ENCODE results near the gene LMTK3.

Gene LMTK3

DNA sequence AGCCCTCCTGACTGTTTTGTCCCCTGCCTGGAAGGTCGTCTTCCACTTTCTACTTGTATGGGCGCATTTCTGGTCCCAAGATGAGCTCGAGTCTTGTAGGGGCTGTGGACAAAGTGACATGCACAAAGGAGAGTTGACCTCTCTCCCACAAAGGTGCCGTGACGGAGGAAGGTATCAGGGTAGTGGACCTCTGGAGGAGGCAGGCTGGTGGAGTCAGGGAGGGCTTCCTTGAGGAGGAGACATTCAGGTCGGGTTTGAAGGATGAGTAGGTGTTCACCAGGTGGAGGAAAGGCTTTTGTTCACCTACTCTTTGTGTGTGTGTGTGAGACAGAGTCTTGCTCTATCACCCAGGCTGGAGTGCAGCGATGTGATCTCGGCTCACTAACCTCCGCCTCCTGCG, 40.8 kb downstream of the LMTK3 start:
- no peak for DNase-seq (ENCODE audit: low read depth, low spot score)

DNA sequence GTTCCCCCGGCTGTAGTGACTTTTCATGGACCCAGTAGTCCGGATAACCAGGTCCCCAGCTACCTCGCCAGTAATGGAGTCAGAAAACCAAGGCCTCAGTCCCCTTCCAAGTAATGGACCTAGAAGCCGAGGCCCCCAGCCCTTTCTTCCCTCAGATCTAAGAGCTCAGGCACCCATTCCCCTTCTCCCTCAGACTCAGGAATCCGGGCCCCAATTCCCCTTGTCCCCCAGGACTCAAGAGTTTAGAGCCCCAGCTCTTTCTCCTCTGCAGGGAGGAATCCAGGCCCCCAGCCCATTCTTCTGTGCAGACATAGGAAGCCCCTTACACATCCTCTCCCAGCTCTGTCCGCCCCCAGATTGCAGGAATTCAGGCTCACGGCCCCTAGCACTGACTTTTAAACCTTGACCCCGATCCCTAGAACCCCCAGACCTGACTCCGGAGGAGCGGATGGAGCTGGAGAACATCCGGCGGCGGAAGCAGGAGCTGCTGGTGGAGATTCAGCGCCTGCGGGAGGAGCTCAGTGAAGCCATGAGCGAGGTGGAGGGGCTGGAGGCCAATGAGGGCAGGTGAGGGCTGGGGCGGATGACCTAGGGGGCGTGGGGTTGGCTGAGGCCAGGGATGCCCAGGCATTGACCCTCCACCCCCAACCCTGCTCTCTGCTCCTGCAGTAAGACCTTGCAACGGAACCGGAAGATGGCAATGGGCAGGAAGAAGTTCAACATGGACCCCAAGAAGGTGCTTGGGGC, 41.5 kb downstream of the LMTK3 start:
- DNase-seq (ENCODE audit: low read depth, low spot score) = no peak

DNA sequence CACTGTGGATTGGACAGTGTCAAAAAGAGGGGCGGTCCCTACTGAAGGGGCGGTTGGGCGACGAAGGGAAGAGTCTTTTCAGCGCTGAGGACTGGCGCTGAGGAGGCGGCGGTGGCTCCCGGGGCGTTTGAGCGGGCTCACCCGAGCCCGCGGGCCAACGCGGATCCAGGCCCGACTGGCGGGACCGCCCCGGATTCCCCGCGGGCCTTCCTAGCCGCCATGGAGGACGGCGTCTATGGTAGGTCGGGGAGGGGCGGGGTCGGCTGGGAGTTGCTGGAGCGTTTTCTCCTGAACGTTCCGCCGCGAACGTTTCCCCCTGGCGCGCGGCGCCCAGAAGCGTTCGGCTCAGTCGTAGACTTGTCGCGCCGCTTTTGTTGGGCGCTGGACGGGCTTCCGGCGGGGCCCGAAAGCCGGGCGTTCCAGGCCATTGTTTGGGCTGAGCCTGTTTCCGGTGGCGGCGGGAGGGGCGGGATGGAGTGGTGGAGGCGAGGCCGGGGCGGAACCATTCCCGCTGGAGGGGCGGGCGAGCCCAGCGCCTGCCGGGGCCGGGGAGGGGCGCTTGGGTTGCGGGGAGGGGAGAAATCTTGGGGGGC, 42.2 kb downstream of the LMTK3 start, which contains the start of gene CYTH2:
TSS of gene CYTH2 (plus strand) at position 81 of the 593 bp plus-strand sequence. CDS start at position 220, 139 bp downstream.
- DNase-seq (ENCODE audit: low read depth, low spot score) = peak; percentile 40

DNA sequence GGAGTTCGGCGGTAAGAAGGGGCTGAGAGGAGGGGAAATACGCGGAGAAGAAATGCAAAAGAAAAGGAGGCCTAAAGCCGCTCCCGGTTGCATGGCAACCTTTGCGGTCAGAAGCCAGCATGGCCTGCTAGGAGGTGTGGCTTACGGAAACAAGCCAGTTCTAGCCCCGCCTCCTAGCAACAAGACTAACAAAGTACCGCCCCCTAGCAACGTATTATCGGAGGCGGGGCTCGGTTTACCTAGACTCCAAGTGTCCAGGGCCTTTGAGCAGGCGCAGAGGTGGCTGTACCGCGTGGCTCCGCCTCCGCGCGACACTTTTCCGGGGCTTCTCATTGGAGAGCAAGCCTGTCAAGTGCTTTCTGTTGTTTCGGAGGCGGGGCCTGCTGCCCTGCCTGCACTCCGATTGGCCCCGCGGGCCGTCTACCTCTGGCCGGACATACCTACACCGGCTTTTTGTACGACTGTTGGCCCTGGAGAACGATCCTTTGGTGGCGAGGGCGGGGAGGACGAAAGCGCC, 42.8 kb downstream of the LMTK3 start:
- peak; percentile 100 for DNase-seq (ENCODE audit: low read depth, low spot score)

DNA sequence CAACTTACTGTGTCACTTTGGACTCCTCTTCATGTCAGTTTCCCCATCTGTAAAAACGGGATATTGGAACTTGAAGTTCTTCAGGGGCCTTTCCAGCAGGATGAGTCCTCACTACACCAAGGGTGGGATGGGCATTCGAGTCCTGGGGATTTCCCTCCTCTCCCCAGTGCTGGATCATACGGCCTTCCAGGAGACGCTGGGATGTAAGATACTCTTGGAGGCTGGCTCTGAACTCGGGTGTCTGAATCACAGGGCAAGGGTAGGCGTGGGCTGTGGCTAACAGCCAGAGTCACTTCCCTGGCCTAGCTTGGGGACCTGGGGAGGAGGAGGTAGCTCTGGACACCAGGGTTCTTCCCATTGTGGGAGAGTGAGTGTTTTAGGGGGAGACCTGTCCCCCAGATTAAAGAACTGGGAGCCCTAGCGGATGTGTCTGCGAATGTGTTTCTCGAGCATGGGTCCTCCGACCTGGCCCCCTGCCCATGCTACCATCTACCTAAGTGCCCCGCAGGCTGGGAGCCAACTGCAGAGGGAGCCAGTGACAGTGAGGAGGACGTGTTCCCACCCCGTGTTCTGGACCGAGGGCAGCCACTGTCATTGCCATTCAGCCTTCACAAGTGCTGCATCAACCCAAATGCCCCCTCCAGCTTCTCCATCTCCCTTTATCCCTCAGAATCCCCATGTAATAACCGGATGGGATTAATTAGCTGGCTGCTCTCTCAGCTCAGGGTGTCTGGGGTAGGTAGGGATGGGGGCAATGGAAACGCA, 44.9 kb downstream of the LMTK3 start:
- no peak for DNase-seq (ENCODE audit: low read depth, low spot score)

DNA sequence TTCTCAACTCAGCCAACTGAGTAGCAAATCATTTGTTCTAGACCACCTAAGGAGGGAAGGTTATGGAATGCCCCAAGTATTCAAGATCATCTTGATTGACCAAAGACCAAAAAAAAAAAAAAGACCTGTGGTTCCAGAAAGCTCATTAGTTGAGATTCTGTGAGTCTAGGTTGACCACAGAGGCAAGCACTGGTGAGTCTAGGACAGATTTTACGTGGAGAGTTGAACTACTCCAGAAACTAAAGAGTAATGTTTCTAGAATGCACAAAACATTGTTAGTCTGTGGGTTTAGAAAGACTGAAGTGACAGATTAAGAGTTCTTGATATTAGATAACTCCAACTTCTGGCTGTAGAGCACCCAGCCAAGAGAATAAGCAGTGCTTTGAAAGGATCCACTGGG, 46.4 kb downstream of the LMTK3 start:
- no peak for DNase-seq (ENCODE audit: low read depth, low spot score)

DNA sequence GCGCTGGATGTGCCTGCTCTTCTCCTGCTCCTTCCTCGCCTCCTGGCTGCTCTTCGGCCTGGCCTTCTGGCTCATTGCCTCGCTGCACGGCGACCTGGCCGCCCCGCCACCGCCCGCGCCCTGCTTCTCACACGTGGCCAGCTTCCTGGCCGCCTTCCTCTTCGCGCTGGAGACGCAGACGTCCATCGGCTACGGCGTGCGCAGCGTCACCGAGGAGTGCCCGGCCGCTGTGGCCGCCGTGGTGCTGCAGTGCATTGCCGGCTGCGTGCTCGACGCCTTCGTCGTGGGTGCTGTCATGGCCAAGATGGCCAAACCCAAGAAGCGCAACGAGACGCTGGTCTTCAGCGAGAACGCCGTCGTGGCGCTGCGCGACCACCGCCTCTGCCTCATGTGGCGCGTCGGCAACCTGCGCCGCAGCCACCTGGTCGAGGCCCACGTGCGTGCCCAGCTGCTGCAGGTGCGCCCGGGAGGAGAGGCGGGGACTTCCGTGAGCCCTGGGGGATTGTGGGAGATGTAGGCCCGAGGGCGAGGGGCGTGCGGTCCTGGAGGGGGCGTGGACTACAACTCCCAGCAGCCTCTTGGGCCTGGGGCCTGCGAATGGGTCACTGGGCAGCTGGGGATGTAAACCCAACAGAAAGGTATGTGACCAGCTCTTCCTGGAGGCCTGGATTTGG, 49.5 kb downstream of the LMTK3 start:
- DNase-seq (ENCODE audit: low read depth, low spot score) = no peak

DNA sequence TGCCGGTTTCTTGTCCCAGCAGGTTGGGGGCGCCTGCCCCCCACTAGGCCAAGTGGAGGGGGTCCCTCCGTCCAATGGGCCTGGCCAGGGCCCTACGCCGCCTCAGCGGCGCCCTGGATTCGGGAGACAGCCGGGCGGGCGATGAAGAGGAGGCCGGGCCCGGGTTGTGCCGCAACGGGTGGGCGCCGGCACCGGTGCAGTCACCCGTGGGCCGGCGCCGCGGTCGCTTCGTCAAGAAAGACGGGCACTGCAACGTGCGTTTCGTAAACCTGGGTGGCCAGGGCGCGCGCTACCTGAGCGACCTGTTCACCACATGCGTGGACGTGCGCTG, 50.0 kb downstream of the LMTK3 start:
- no peak for DNase-seq (ENCODE audit: low read depth, low spot score)

DNA sequence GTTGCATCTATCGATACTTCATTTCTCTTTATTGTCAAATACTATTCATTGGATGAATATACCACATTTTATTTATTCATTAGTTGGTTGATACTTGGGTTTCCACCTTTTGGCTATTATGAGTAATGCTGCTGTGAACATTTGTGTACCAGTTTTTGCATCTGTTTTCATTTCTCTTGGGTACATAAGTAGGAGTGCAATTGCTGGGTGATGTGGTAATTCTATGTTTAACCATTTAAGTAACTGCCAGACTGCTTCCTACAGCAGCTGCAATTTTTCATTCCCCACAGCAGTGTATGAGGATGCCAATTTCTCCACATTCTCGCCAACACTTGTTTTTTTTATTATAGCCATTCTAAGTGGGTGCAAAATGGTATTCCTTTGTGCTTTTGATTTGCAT, 53.6 kb downstream of the LMTK3 start:
- no peak for DNase-seq (ENCODE audit: low read depth, low spot score)

DNA sequence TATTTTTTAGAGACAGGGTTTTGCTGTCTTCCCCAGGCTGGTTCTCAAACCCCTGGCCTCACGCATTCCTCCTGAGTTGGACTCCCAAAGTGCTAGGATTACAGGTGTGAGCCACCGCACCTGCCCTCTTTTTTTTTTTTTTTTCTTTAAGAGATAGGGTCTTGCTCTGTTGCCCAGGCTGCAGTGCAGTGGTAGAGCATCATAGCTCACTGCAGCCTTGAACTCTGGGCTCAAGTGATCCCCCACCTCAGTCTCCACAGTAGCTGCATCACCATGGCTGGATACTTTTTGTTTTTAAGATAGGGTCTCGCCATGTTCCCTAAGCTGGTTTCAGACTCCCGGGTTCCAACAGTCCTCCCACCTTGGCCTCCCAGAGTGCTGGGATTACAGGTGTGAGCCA, 54.8 kb downstream of the LMTK3 start:
- no peak for DNase-seq (ENCODE audit: low read depth, low spot score)

DNA sequence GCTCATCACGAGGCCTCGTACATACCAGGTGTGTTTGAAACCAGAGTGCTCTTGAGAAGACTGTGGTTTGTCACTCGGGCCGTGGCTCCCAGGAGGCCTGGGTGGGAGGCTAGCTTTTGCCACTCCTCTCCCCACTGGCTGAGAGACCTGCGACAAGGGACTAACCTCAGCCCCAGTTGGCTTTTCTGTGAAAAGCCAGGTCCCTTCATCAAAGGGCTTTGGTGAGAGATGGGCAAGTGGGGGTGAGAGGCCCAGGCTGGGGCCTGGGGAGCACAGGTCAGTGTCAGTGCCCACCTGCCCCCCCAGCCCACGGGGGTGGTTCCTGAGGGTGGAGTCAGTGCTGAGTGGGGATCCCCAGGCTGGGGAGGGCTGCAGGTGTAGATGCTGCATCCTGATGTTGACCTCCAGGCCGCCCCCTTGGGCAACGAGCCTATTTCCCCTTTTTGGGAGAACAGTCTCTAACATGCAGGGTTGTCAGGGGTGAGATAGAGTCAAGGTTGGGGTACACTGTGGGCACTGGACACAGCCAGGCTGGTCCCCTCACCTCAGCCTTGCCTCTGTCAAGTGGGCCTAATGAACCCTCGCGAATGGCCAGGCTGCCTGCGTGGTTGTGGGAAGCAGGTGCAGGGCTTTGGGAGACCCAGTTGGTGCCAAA, 55.6 kb downstream of the LMTK3 start:
- DNase-seq (ENCODE audit: low read depth, low spot score) = no peak

DNA sequence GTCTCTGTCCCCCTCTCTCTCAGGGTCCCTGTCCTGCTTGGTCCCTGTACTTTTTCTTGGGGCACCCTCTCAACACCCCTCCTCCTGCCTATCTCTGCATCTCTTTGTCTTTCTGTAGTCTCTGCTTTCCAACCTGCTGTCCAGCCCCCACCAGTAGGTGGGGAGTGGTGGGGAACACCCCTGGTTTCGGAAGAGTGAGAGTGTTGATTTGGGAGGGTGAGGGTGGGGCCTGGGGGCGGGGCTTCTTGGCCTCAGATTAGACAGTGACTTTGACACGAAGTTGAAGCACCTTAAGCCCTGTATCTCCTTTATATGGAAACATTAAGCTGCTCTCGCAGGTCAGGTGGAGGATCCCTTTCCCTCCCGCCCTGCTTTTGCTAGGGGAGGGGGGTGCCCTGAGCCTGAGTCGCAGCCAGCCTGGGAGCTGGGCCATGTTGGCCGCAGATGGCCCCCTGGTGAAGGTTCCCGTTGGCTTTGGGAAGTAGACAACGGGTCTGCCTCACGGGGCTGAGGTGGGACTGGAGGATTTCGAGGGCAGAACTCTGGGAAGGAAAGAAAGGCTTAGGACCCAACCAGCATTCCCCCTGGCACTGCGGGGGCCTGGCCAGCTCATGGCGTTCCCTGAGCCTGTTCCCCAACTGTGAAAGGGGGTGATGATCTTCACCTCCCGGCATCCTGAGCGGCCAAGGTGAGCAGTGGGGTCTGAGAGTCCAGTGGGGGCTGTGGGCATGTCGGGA, 56.3 kb downstream of the LMTK3 start, which contains the start of gene KCNJ14:
TSS of gene KCNJ14 (plus strand) at position 404 of the 737 bp plus-strand sequence. CDS start 6,151 bp downstream, outside the sequence.
- no peak for DNase-seq (ENCODE audit: low read depth, low spot score)

DNA sequence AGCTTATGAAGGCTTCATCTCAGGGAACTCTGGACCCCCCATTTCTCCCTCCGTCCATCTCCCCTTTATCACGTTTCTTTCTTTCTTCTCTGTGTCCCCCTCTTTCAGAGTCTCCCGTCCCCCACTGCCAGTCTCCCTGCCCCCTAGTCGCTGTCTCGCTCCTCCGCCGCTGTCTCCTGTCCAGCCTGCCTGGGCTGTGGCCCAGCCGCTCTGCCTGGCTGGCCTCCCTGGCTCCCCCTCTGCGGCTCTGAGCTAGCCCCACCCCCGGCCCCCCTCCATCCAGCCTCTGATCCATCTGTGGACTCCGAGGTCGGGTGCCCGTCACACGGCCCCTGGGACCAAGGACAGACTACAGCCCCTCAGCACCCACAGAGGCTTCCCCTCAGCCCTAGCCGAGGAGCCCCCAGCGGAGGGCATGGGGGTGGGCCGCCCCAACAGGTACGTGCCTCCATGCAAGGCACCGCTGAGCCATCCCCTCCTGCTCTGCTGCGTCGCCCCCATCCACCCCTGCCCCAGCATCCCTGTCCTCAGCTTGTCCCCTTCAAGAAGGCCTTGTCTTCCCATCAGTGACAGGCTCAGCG, 57.4 kb downstream of the LMTK3 start:
- no peak for DNase-seq (ENCODE audit: low read depth, low spot score)

DNA sequence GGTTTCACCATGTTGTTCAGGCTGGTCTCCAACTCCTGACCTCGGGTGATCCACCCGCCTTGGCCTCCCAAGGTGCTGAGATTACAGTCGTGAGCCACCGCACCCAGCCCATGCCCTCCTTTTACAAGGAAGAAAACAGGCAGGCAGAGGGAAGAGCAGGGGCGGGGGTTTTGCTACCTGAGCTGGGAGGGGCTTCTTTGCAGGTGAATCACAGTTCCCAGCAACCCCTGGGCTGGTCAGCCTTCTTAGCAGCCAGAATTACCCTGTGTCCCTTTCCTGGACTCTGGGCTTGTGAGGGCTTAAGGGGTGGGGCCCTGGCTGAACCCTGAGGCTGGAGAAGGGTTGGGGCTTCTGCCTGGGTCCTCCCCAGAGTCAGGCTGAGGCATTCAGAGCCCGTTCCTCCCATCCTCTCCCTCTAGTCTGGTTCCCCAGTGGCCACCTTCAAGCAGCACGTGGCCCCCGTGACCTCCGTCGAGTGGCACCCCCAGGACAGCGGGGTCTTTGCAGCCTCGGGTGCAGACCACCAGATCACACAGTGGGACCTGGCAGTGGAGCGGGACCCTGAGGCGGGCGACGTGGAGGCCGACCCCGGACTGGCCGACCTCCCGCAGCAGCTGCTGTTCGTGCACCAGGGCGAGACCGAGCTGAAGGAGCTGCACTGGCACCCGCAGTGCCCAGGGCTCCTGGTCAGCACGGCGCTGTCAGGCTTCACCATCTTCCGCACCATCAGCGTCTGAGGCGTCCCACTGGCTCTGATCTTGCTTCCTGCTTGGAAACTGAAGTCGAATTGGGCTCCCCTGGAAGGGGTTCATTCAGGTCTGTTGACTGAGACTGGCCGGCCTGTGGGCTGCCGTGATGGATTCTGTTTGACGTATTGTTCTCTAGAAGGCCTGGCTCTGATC, 59.1 kb downstream of the LMTK3 start:
- no peak for DNase-seq (ENCODE audit: low read depth, low spot score)

DNA sequence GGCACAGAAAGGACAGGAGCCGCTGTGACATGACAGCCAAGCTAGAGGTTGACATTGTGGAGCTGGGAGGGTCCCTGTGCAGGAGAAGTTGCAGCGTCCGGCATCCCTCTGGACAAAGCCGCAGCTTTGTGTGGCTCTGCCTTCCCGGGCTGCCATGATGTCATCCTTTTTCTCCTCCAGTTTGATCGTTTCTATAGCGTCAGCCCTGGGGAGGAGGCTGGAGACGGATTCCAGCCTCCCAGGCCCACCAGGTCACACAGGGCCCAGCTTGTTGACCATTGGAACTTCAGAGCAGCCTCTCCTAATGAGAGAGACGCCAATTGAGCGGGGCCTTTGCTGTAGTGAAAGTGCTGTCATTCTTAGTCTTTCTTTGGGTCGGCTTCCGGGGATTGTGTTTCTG, 60.0 kb downstream of the LMTK3 start:
- DNase-seq (ENCODE audit: low read depth, low spot score) = no peak

DNA sequence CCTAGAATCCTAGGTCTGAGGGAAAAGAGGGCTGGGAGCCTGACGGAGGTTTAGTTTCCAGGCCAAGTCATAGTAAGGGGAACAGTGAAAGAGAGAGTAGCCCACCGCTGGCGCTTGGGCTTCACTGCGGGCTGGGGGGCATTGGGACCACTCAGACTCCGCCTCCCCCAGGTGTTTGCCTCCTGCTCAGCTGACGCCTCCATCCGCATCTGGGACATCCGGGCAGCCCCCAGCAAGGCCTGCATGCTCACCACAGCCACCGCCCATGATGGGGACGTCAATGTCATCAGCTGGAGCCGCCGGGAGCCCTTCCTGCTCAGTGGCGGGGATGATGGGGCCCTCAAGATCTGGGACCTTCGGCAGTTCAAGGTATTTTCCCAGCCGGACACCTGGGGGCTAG, 60.8 kb downstream of the LMTK3 start:
- DNase-seq (ENCODE audit: low read depth, low spot score) = no peak

DNA sequence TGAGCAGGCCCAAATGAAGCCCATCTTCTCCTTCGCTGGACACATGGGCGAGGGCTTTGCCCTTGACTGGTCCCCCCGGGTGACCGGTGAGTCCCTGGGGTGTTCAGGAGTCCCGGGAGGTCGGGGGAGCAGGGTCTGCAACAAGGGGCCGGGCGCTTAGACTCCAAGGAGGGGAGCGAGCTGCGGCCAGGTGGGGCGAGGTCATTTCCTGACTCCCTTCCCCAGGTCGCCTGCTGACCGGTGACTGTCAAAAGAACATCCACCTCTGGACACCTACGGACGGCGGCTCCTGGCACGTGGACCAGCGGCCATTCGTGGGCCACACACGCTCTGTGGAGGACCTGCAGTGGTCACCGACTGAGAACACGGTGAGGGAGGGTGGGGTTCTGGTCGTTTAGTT, 61.2 kb downstream of the LMTK3 start:
- DNase-seq (ENCODE audit: low read depth, low spot score) = no peak

DNA sequence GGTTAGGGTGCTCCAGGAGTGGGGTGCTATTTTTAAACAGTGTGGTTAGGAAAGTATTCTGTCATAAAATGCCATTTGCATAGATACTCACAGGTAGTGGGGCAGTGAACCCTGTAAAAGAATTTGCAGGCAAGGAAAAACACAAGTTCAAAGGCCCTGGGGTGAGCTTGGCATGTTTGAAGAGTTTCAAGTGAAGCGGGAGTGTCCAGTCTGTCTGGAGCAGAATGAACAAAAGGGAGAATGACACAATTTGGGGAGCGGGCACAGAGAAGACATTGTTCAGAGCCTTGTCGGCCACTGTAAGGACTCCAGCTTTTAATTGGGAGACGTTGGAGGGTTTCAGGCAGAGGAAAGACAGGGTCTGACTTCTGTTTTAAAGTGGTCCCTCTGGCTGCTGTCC, 63.1 kb downstream of the LMTK3 start:
- DNase-seq (ENCODE audit: low read depth, low spot score) = no peak

DNA sequence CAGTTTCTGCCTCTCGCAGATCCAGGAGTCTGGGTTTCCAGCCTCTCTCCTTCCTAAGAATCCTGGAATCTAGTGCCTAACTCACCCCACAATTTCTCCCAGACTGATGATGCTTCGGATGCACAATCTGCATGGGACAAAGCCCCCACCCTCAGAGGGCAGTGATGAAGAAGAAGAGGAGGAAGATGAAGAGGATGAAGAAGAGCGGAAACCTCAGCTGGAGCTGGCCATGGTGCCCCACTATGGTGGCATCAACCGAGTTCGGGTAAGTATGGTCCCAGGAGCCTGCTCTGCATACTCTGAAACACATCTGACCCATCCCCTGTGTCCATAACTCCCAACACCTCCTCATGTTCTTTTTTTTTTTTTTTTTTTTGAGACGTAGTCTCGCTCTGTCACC, 65.1 kb downstream of the LMTK3 start:
- no peak for DNase-seq (ENCODE audit: low read depth, low spot score)
